SK-N-SH treated with all-trans-retinoic acid at 6 μM for 48 hours (cell line): ENCODE results near the gene ASB18.

ENCODE experiments used
- ATAC-seq: fragments of 200-7000 bp; cut with Tn5 transposase; 3 replicates; pipeline ENCODE4 v1.9.1; 2020; ENCODE audit warnings: mild to moderate bottlenecking, moderate library complexity
- BACH2 ChIP-seq: fragments of 250-450 bp; sonication (Bioruptor Pico); IDR thresholded peaks from 2 replicates; pipeline ENCODE4 v1.9.0; 2021; ENCODE audit warnings: mild to moderate bottlenecking, borderline replicate concordance
- CREB5 ChIP-seq: fragments of 250-450 bp; sonication (Bioruptor Pico); IDR thresholded peaks from 2 replicates; pipeline ENCODE4 v1.5.1; 2020; ENCODE audit warnings: low read depth, mild to moderate bottlenecking, moderate library complexity
- CSDC2 ChIP-seq: fragments of 250-450 bp; sonication (Bioruptor Pico); IDR thresholded peaks from 2 replicates; pipeline ENCODE4 v1.5.0; 2020; ENCODE audit warnings: mild to moderate bottlenecking, moderate library complexity
- ESRRG ChIP-seq: fragments of 250-450 bp; sonication (Bioruptor Pico); IDR thresholded peaks from 2 replicates; pipeline ENCODE4 v1.6.1; 2021; ENCODE audit warnings: mild to moderate bottlenecking
- OSR1 ChIP-seq: fragments of 250-450 bp; sonication (Bioruptor Pico); IDR thresholded peaks from 2 replicates; pipeline ENCODE4 v1.8.0; 2022; ENCODE audit warnings: moderate library complexity, mild to moderate bottlenecking, inconsistent platforms
- SNAI2 ChIP-seq: fragments of 250-450 bp; sonication (Bioruptor Pico); IDR thresholded peaks from 2 replicates; pipeline ENCODE4 v1.5.0; 2020; ENCODE audit warnings: mild to moderate bottlenecking, moderate library complexity
- TCF4 ChIP-seq: fragments of 250-450 bp; sonication (Bioruptor Pico); IDR thresholded peaks from 2 replicates; pipeline ENCODE4 v1.8.0; 2021; ENCODE audit warnings: mild to moderate bottlenecking, moderate library complexity, borderline replicate concordance
- TOX ChIP-seq: fragments of 250-450 bp; sonication (Bioruptor Pico); IDR thresholded peaks from 2 replicates; pipeline ENCODE4 v1.8.0; 2021; ENCODE audit warnings: mild to moderate bottlenecking, moderate library complexity, borderline replicate concordance
- ZFP3 ChIP-seq: fragments of 250-450 bp; sonication (Bioruptor Pico); IDR thresholded peaks from 2 replicates; pipeline ENCODE4 v1.5.0; 2020; ENCODE audit warnings: mild to moderate bottlenecking, moderate library complexity
- ZNF565 ChIP-seq: fragments of 450-650 bp; formaldehyde crosslinking; conservative IDR thresholded peaks from 2 replicates; pipeline ENCODE4 v1.5.0; 2020; ENCODE audit warnings: low read depth, mild to moderate bottlenecking, moderate library complexity
- ZNF70 ChIP-seq: fragments of 450-650 bp; formaldehyde crosslinking; IDR thresholded peaks from 2 replicates; pipeline ENCODE4 v1.5.0; 2020; ENCODE audit warnings: mild to moderate bottlenecking, moderate library complexity
- ZNF8 ChIP-seq: fragments of 450-650 bp; formaldehyde crosslinking; IDR thresholded peaks from 2 replicates; pipeline ENCODE4 v1.5.0; 2020; ENCODE audit warnings: mild to moderate bottlenecking, moderate library complexity
- TF ChIP-seq, protein P1 (sequence below): fragments of 250-450 bp; sonication (Bioruptor Pico); IDR thresholded peaks from 2 replicates; pipeline ENCODE4 v1.8.0; 2020; ENCODE audit warnings: mild to moderate bottlenecking, moderate library complexity, borderline replicate concordance
- TF ChIP-seq, protein P2 (sequence below): fragments of 250-450 bp; sonication (Bioruptor Pico); IDR thresholded peaks from 2 replicates; pipeline ENCODE4 v1.5.1; 2021; ENCODE audit warnings: mild to moderate bottlenecking, moderate library complexity
- TF ChIP-seq, protein P3 (sequence below): fragments of 250-450 bp; sonication (Bioruptor Pico); IDR thresholded peaks from 2 replicates; pipeline ENCODE4 v1.8.0; 2021; ENCODE audit warnings: low read depth, mild to moderate bottlenecking, moderate library complexity, borderline replicate concordance
- TF ChIP-seq, protein P4 (sequence below): fragments of 250-450 bp; sonication (Bioruptor Pico); IDR thresholded peaks from 2 replicates; pipeline ENCODE4 v1.5.0; 2020; ENCODE audit warnings: mild to moderate bottlenecking, moderate library complexity

Gene ASB18

GRCh38 chr2:236162882-236163470, 101.2 kb downstream of the ASB18 start:
- TF ChIP-seq ZNF565 (no peak), BACH2 (no peak), ZNF8 (CRISPR knock-in tag) (no peak), CREB5 (CRISPR knock-in tag) (no peak), ZFP3 (CRISPR knock-in tag) (no peak), ZNF70 (CRISPR knock-in tag) (no peak), OSR1 (no peak), ESRRG (CRISPR knock-in tag) (no peak)
- TF ChIP-seq, protein P1, sequence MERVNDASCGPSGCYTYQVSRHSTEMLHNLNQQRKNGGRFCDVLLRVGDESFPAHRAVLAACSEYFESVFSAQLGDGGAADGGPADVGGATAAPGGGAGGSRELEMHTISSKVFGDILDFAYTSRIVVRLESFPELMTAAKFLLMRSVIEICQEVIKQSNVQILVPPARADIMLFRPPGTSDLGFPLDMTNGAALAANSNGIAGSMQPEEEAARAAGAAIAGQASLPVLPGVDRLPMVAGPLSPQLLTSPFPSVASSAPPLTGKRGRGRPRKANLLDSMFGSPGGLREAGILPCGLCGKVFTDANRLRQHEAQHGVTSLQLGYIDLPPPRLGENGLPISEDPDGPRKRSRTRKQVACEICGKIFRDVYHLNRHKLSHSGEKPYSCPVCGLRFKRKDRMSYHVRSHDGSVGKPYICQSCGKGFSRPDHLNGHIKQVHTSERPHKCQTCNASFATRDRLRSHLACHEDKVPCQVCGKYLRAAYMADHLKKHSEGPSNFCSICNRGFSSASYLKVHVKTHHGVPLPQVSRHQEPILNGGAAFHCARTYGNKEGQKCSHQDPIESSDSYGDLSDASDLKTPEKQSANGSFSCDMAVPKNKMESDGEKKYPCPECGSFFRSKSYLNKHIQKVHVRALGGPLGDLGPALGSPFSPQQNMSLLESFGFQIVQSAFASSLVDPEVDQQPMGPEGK (CRISPR knock-in tag): no peak
- ATAC-seq: no peak

DNA sequence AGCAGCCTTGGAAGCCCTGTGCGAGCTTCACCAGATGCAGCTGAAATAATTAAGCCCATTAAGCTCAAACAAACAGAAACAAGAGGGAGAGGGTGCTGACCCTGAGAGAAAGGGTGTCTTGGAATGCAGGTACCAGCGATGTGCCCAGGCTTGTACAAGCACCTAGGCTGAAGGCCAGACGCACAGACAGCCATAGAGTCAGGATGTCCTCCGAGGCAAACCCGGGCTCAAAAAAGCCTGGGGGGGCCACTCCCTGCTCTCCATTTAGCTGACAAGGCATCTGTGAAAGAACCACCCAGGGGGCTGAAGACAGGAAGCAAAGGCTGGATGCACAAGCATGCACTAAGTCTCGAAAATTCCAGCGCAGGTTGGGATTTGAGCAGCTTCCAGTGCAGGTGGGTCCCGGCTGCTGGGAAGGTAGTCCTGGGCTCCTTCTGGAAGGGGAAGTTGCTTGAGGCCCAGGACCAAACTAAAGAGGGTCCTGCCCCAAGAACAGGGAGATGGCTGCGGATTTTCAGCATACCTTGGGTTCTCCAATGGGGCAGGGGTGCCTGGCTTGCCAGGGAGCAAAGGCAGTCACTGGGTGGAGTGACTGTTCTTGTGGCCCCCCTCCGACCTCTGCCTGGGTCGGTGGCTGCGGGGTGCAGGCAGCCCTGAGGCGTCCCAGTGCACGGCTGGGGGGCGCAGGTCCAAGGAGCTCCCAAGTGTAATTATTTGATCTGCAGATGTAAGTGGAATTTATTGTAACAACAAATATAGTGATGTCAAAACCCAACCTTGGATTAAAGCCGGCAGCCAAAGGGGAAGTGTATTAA, 102.0 kb downstream of the ASB18 start:
- ATAC-seq: no peak
- TF ChIP-seq, protein P1 (CRISPR knock-in tag): no peak
- TF ChIP-seq TOX (CRISPR knock-in tag) (no peak), SNAI2 (no peak), ZFP3 (CRISPR knock-in tag) (no peak), ZNF565 (no peak), CSDC2 (no peak)
- TF ChIP-seq, protein P2, sequence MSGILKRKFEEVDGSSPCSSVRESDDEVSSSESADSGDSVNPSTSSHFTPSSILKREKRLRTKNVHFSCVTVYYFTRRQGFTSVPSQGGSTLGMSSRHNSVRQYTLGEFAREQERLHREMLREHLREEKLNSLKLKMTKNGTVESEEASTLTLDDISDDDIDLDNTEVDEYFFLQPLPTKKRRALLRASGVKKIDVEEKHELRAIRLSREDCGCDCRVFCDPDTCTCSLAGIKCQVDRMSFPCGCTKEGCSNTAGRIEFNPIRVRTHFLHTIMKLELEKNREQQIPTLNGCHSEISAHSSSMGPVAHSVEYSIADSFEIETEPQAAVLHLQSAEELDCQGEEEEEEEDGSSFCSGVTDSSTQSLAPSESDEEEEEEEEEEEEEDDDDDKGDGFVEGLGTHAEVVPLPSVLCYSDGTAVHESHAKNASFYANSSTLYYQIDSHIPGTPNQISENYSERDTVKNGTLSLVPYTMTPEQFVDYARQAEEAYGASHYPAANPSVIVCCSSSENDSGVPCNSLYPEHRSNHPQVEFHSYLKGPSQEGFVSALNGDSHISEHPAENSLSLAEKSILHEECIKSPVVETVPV: no peak
- TF ChIP-seq, protein P3, sequence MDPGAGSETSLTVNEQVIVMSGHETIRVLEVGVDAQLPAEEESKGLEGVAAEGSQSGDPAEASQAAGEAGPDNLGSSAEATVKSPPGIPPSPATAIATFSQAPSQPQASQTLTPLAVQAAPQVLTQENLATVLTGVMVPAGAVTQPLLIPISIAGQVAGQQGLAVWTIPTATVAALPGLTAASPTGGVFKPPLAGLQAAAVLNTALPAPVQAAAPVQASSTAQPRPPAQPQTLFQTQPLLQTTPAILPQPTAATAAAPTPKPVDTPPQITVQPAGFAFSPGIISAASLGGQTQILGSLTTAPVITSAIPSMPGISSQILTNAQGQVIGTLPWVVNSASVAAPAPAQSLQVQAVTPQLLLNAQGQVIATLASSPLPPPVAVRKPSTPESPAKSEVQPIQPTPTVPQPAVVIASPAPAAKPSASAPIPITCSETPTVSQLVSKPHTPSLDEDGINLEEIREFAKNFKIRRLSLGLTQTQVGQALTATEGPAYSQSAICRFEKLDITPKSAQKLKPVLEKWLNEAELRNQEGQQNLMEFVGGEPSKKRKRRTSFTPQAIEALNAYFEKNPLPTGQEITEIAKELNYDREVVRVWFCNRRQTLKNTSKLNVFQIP (CRISPR knock-in tag): no peak
- TF ChIP-seq, protein P4, sequence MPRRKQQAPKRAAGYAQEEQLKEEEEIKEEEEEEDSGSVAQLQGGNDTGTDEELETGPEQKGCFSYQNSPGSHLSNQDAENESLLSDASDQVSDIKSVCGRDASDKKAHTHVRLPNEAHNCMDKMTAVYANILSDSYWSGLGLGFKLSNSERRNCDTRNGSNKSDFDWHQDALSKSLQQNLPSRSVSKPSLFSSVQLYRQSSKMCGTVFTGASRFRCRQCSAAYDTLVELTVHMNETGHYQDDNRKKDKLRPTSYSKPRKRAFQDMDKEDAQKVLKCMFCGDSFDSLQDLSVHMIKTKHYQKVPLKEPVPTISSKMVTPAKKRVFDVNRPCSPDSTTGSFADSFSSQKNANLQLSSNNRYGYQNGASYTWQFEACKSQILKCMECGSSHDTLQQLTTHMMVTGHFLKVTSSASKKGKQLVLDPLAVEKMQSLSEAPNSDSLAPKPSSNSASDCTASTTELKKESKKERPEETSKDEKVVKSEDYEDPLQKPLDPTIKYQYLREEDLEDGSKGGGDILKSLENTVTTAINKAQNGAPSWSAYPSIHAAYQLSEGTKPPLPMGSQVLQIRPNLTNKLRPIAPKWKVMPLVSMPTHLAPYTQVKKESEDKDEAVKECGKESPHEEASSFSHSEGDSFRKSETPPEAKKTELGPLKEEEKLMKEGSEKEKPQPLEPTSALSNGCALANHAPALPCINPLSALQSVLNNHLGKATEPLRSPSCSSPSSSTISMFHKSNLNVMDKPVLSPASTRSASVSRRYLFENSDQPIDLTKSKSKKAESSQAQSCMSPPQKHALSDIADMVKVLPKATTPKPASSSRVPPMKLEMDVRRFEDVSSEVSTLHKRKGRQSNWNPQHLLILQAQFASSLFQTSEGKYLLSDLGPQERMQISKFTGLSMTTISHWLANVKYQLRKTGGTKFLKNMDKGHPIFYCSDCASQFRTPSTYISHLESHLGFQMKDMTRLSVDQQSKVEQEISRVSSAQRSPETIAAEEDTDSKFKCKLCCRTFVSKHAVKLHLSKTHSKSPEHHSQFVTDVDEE (CRISPR knock-in tag): no peak

DNA sequence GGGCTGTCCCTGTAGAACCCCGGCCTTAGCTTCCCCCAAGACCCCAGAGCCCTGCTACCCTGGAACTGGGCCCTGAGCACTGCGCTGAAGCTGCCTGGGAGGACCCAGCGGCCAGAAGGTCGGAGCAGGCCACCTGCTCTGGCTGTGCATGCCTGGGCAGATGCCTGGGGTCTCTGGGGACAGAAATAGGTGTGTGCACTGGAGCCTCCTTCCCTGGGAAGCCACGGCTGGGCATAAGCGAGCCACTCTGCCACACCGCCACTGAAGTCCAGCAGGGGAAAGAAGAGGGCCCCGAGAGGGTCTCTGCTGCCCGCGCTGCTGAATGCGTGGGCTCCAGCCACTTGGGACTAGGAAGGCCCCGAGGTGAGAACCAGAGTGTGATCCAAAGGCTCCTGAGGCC, 102.7 kb downstream of the ASB18 start:
- no peak for ATAC-seq
- TF ChIP-seq SNAI2 (no peak), ESRRG (CRISPR knock-in tag) (no peak), TCF4 (no peak)
- TF ChIP-seq, protein P4 (CRISPR knock-in tag): no peak
- TF ChIP-seq, all 23 proteins: peak for 0
